Measurements from ENCODE around the gene ARSB. TPM values are rescaled to one million over a fixed set of nuclear protein-coding genes. Genes with fewer than 3 reads are reported as not detected.

The ARSB gene
- total and polyA plus RNA-seq, 10 of the 15 experiments (the other 5 are each of a cell fraction or from before 2014, with no cell fraction given) = 1.2 to 8.2 (median 6.1) TPM

GRCh38 chr5:78858364-78858763 is 126.7 kb downstream of the ARSB start:
- Histone ChIP-seq H3K4me1 (ENCODE audit: control insufficient read depth, insufficient read depth, low read length) (no peaks in the 10 kb centered on the region), H3K9ac (ENCODE audit: control insufficient read depth, insufficient read depth, low read length) (no peak overlapping the region), H3K79me2 (ENCODE audit: control insufficient read depth, insufficient read depth, low read length) (no peaks in the 10 kb centered on the region), H2AFZ (ENCODE audit: control insufficient read depth, low read depth, low read length) (no peak overlapping the region), H3K36me3 (ENCODE audit: control insufficient read depth in 2 of 2, insufficient read depth in 2 of 2, low read length in 1 of 2) (peaks cover 0 to 3% of the 10 kb centered on the region in 2 experiments; a peak in 2 of 4 replicates), H4K20me1 (ENCODE audit: control insufficient read depth, insufficient read depth) (no peaks in the 10 kb centered on the region), H3K27ac (ENCODE audit: control insufficient read depth, insufficient read depth) (no peak overlapping the region), H3K4me3 (no peak overlapping the region), H3K9me3 (replicated peaks; ENCODE audit: control insufficient read depth, insufficient read depth, low read length) (peaks cover 3% of the 10 kb centered on the region; the same call in 1 of the 3 replicates), H3K27me3 (replicated peaks in 1 of 2; ENCODE audit: control insufficient read depth in 2 of 2, insufficient read depth in 2 of 2, low read length in 1 of 2) (no peaks in the 10 kb centered on the region), H3K4me2 (ENCODE audit: control insufficient read depth, insufficient read depth) (no peak overlapping the region)
- ATAC-seq (no peak), FAIRE-seq (no peak), DNase-seq (ENCODE audit: low read depth, low spot score) (no peak)
- ChIA-PET CTCF (no interaction called here), POLR2A (no interaction called here), RAD21 (ENCODE audit: unreplicated experiment) (no interaction called here), SMC1A (ENCODE audit: uncharacterized antibody, unreplicated experiment) (interaction anchor here (1.5 kb wide), 1 partner anchor 41 kb away, joined by 3 read pairs; no protein-coding TSS in a partner anchor)
- no TSS peak for BruUV-seq (replicated peaks)
- whole genome bisulfite sequencing (ENCODE audit: insufficient coverage, insufficient replicate concordance, low lambda C conversion rate, missing lambda C conversion rate) = 36% methylated on average over 1 of the region's 1 CpG
- TF ChIP-seq BHLHE40 (IDR thresholded peaks at IDR 0.05; ENCODE audit: borderline replicate concordance in 1 of 2, low read depth in 2 of 2, low read length in 1 of 2) (no peak), POLR2AphosphoS5 (IDR thresholded peaks at IDR 0.05; ENCODE audit: low read length) (no peak), ZBTB11 (CRISPR knock-in tag; IDR thresholded peaks at IDR 0.05) (no peak)
- TF ChIP-seq, protein P1, sequence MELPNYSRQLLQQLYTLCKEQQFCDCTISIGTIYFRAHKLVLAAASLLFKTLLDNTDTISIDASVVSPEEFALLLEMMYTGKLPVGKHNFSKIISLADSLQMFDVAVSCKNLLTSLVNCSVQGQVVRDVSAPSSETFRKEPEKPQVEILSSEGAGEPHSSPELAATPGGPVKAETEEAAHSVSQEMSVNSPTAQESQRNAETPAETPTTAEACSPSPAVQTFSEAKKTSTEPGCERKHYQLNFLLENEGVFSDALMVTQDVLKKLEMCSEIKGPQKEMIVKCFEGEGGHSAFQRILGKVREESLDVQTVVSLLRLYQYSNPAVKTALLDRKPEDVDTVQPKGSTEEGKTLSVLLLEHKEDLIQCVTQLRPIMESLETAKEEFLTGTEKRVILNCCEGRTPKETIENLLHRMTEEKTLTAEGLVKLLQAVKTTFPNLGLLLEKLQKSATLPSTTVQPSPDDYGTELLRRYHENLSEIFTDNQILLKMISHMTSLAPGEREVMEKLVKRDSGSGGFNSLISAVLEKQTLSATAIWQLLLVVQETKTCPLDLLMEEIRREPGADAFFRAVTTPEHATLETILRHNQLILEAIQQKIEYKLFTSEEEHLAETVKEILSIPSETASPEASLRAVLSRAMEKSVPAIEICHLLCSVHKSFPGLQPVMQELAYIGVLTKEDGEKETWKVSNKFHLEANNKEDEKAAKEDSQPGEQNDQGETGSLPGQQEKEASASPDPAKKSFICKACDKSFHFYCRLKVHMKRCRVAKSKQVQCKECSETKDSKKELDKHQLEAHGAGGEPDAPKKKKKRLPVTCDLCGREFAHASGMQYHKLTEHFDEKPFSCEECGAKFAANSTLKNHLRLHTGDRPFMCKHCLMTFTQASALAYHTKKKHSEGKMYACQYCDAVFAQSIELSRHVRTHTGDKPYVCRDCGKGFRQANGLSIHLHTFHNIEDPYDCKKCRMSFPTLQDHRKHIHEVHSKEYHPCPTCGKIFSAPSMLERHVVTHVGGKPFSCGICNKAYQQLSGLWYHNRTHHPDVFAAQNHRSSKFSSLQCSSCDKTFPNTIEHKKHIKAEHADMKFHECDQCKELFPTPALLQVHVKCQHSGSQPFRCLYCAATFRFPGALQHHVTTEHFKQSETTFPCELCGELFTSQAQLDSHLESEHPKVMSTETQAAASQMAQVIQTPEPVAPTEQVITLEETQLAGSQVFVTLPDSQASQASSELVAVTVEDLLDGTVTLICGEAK (IDR thresholded peaks at IDR 0.05; ENCODE audit: borderline replicate concordance) = no peak
- intact Hi-C loops (cut with micrococcal nuclease; ENCODE audit: unreplicated experiment) = no loop called here
- in situ Hi-C loops (cut with MboI) = no loop called here

All from GM12878 (cell line).